ENCODE data around the gene OR2T2. TPM values are rescaled to one million over a fixed set of nuclear protein-coding genes. Genes with fewer than 3 reads are reported as not detected.
A peak's percentile ranks its signal among the peaks of the same experiment; 100 is the strongest.
"Not testable (repeated sequence)": the region's sequence is repeated elsewhere in the genome, so short reads cannot be mapped to it uniquely, and the experiment has no call there.

OR2T2 gene
- polyA plus RNA-seq, 3 donors = not detected

DNA sequence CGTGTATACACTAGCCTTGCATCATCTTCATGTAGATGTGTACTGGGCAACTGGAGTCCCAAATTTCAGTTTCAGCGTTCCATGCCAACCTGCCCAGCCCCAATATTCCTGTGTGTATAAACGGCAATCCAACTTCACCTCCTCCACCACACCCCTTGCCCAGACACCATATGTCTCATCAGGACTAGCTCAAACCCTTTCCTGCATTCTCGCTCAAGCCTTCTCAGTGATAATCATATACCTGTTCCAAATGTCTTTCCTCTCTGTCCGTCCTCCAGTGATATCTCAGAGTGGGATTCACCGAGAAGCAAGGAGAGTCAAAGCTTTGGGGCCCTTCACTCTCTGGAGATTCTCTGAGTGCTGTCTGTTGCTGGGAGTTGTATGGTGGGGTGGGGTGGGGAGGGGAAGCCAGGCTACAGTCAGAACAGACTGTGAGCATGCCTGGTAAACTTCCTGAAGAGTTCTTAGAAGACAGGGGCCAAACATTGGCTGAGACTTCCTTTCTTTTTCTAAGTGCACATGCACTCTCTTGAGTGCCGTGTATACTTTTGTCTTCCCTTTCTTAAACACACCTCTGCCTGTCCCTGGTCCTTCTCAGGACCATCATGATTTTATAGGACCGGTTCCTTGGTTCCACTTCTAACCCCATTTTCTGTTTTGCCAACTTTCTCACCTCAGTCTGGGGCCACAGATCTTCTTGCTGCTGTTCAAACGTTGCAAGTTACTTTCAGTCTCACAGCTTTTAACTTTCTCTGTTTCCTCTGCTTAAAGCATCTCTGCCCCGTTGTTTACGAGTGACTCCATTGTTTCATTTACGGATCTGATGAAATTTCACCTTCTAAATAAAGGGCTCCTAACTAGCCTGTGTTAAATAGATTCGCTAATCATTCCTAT, 36.5 kb downstream of the OR2T2 start:
- H2AFZ ChIP-seq (ENCODE audit: insufficient read depth, low read depth, low read length, poor library complexity, severe bottlenecking); H3K79me2 ChIP-seq (ENCODE audit: insufficient read depth, low read length); H3K9me3 Mint-ChIP-seq; DNase-seq; H3K4me1 ChIP-seq (ENCODE audit: control insufficient read depth in 1 of 2, insufficient read depth in 2 of 2, low read length in 2 of 2); H3K27ac Mint-ChIP-seq; H3K36me3 Mint-ChIP-seq; H3K27ac ChIP-seq (ENCODE audit: low read depth in 1 of 2, low read length in 2 of 2); H3K27me3 ChIP-seq (ENCODE audit: control insufficient read depth in 2 of 2, insufficient read depth in 2 of 2, low read length in 2 of 2); H3K4me3 ChIP-seq (replicated peaks in 1 of 3; ENCODE audit: low read depth in 2 of 3, low read length in 3 of 3); H4K20me1 ChIP-seq (ENCODE audit: insufficient read depth, low read length); H3K9me3 ChIP-seq (replicated peaks in 1 of 2; ENCODE audit: control insufficient read depth in 1 of 2, insufficient read depth in 1 of 2, low read length in 2 of 2); intact Hi-C loops (cut with micrococcal nuclease); H3K27me3 Mint-ChIP-seq (ENCODE audit: low read depth in 3 of 3); H3K4me2 ChIP-seq (replicated peaks; ENCODE audit: extremely low read depth, low read length, poor library complexity, severe bottlenecking); H3K4me1 Mint-ChIP-seq; H3K9ac ChIP-seq (ENCODE audit: insufficient read depth, low read length, poor library complexity, severe bottlenecking); H3K36me3 ChIP-seq (replicated peaks in 1 of 2; ENCODE audit: control insufficient read depth in 1 of 2, insufficient read depth in 2 of 2, low read length in 2 of 2): not testable (repeated sequence)
- 23% methylated on average over 5 of the region's 13 CpGs for WGBS (ENCODE audit: insufficient coverage)
- H3K4me3 Mint-ChIP-seq = peak overlapping the region; percentile 38 to 84

DNA sequence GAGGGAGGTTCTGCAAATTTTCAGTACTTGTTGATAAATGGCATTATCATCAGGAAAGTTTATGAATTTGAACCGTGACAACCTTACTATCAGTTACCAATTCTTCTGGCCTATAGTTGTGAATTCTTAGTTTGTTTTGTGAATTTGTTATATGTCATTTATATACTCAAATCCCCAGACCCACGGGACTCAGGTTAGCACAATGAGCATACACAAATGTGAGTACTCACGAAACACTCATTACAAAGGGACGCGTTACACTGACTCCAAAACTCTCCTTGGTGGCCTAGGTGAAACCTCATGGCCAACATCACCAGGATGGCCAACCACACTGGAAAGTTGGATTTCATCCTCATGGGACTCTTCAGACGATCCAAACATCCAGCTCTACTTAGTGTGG, 42.9 kb downstream of the OR2T2 start, which contains the start of gene OR2T5:
Gene OR2T5 (plus strand): TSS at position 301 of the 400 bp plus-strand sequence. CDS start 0 bp downstream, at position 301.
- H3K9ac ChIP-seq (ENCODE audit: insufficient read depth, low read length, poor library complexity, severe bottlenecking); H3K36me3 ChIP-seq (replicated peaks in 1 of 2; ENCODE audit: control insufficient read depth in 1 of 2, insufficient read depth in 2 of 2, low read length in 2 of 2); H3K9me3 Mint-ChIP-seq; intact Hi-C loops (cut with micrococcal nuclease); H3K4me3 Mint-ChIP-seq; H3K36me3 Mint-ChIP-seq; H2AFZ ChIP-seq (ENCODE audit: insufficient read depth, low read depth, low read length, poor library complexity, severe bottlenecking); H3K9me3 ChIP-seq (replicated peaks in 1 of 2; ENCODE audit: control insufficient read depth in 1 of 2, insufficient read depth in 1 of 2, low read length in 2 of 2); H3K27ac Mint-ChIP-seq; H3K4me3 ChIP-seq (replicated peaks in 1 of 3; ENCODE audit: low read depth in 2 of 3, low read length in 3 of 3); H3K4me1 Mint-ChIP-seq; H3K27me3 Mint-ChIP-seq (ENCODE audit: low read depth in 3 of 3); H3K79me2 ChIP-seq (ENCODE audit: insufficient read depth, low read length); H3K27me3 ChIP-seq (ENCODE audit: control insufficient read depth in 2 of 2, insufficient read depth in 2 of 2, low read length in 2 of 2); H3K27ac ChIP-seq (ENCODE audit: low read depth in 1 of 2, low read length in 2 of 2); H4K20me1 ChIP-seq (ENCODE audit: insufficient read depth, low read length); H3K4me2 ChIP-seq (replicated peaks; ENCODE audit: extremely low read depth, low read length, poor library complexity, severe bottlenecking); H3K4me1 ChIP-seq (ENCODE audit: control insufficient read depth in 1 of 2, insufficient read depth in 2 of 2, low read length in 2 of 2); DNase-seq: not testable (repeated sequence)
- WGBS (ENCODE audit: insufficient coverage) = no CpG with 5 or more reads among the region's 6 CpGs

DNA sequence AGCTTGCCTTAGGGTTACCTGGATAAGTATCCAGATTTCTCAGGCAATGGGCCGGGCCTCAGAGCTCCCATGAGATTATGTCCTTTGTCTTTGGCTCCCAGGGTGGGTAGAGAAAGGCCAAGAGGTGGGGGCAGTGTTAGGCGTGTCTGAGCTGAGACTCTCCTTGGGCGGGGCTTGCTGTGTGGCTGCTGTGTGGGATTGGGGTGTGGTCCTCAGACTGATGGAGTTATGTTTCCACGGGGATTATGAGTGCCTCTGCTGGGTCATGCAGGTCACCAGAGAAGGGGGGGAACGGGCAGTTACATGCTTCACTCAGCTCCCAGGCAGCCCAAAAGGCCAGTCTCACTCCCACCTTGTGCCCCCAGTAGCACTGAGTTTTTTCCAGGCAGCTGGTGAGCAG, 51.2 kb downstream of the OR2T2 start:
- H3K36me3 ChIP-seq (replicated peaks in 1 of 2; ENCODE audit: control insufficient read depth in 1 of 2, insufficient read depth in 2 of 2, low read length in 2 of 2); H3K9me3 ChIP-seq (replicated peaks in 1 of 2; ENCODE audit: control insufficient read depth in 1 of 2, insufficient read depth in 1 of 2, low read length in 2 of 2); intact Hi-C loops (cut with micrococcal nuclease); H4K20me1 ChIP-seq (ENCODE audit: insufficient read depth, low read length); H3K4me2 ChIP-seq (replicated peaks; ENCODE audit: extremely low read depth, low read length, poor library complexity, severe bottlenecking); H3K79me2 ChIP-seq (ENCODE audit: insufficient read depth, low read length); H3K4me3 Mint-ChIP-seq; H3K4me1 ChIP-seq (ENCODE audit: control insufficient read depth in 1 of 2, insufficient read depth in 2 of 2, low read length in 2 of 2); H3K9ac ChIP-seq (ENCODE audit: insufficient read depth, low read length, poor library complexity, severe bottlenecking); H3K36me3 Mint-ChIP-seq; H3K27ac Mint-ChIP-seq; H3K27me3 Mint-ChIP-seq (ENCODE audit: low read depth in 3 of 3); DNase-seq; H3K4me1 Mint-ChIP-seq; H3K4me3 ChIP-seq (replicated peaks in 1 of 3; ENCODE audit: low read depth in 2 of 3, low read length in 3 of 3); H3K9me3 Mint-ChIP-seq; H2AFZ ChIP-seq (ENCODE audit: insufficient read depth, low read depth, low read length, poor library complexity, severe bottlenecking); H3K27ac ChIP-seq (ENCODE audit: low read depth in 1 of 2, low read length in 2 of 2); H3K27me3 ChIP-seq (ENCODE audit: control insufficient read depth in 2 of 2, insufficient read depth in 2 of 2, low read length in 2 of 2): not testable (repeated sequence)
- WGBS (ENCODE audit: insufficient coverage) = no CpG with 5 or more reads among the region's 5 CpGs

DNA sequence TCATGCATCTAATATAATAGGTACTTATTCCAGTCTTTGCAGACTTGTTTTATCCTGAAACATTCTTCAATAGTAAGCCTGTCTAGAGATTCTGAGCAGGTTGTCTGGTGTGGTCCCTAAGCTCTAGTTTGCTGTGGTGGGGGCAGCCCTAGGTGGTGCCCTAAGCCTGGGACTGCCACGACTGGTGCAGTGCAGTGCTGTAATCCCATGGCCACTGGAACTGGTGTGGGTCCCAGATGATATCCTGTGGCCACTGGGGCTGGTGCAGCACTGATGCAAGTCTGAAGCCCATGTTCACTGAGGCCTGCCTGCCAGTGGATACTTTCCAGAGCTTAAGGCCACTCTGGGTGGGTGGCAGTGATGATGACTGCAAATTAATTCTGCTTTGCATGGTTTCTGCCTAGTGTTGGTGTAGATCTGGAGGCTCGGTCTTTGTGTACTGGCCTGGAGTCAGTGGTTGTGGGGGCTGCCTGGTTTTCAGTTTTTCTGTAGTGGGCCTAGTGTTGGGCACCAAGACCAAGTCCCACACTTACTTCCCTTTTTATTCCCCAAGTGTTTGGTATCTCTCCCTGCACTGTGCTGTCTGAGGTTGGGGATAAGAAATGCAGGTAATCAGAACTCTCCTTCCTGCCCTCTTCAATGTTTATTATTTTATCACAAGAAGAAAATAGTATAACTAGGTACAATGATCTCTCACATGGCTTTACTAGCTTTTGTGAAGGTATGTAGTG, 55.0 kb downstream of the OR2T2 start:
- H3K27ac Mint-ChIP-seq; H3K4me1 Mint-ChIP-seq; H3K36me3 ChIP-seq (replicated peaks in 1 of 2; ENCODE audit: control insufficient read depth in 1 of 2, insufficient read depth in 2 of 2, low read length in 2 of 2); H3K27me3 Mint-ChIP-seq (ENCODE audit: low read depth in 3 of 3); H4K20me1 ChIP-seq (ENCODE audit: insufficient read depth, low read length); H3K27me3 ChIP-seq (ENCODE audit: control insufficient read depth in 2 of 2, insufficient read depth in 2 of 2, low read length in 2 of 2); H3K4me3 ChIP-seq (replicated peaks in 1 of 3; ENCODE audit: low read depth in 2 of 3, low read length in 3 of 3); H3K36me3 Mint-ChIP-seq; H3K27ac ChIP-seq (ENCODE audit: low read depth in 1 of 2, low read length in 2 of 2); H3K4me2 ChIP-seq (replicated peaks; ENCODE audit: extremely low read depth, low read length, poor library complexity, severe bottlenecking); H3K4me1 ChIP-seq (ENCODE audit: control insufficient read depth in 1 of 2, insufficient read depth in 2 of 2, low read length in 2 of 2); H3K9me3 ChIP-seq (replicated peaks in 1 of 2; ENCODE audit: control insufficient read depth in 1 of 2, insufficient read depth in 1 of 2, low read length in 2 of 2); H3K9ac ChIP-seq (ENCODE audit: insufficient read depth, low read length, poor library complexity, severe bottlenecking); DNase-seq; H3K4me3 Mint-ChIP-seq; H3K79me2 ChIP-seq (ENCODE audit: insufficient read depth, low read length); intact Hi-C loops (cut with micrococcal nuclease); H3K9me3 Mint-ChIP-seq; H2AFZ ChIP-seq (ENCODE audit: insufficient read depth, low read depth, low read length, poor library complexity, severe bottlenecking): not testable (repeated sequence)
- WGBS (ENCODE audit: insufficient coverage) = 100% methylated on average over 1 of the region's 2 CpGs
